GM03348 (cell line): ENCODE data around the gene AMPD3.
"Not testable (repeated sequence)": the region's sequence is repeated elsewhere in the genome, so short reads cannot be mapped to it uniquely, and the experiment has no call there.

Experiments used
- DNase-seq: peaks from one replicate; pipeline ENCODE4 v3.0.0; 2012; ENCODE audit warnings: low spot score

The AMPD3 gene

GRCh38 chr11:10454878-10455631 is at the start of gene AMPD3:
Gene AMPD3 (plus strand): TSS chr11:10455264. CDS start chr11:10461520, 6,256 bp downstream.
- peak; percentile 87 for DNase-seq

GRCh38 chr11:10405865-10406592 is 49.0 kb upstream of the AMPD3 start:
- DNase-seq = peak; percentile 87

GRCh38 chr11:10407055-10407454 is 48.0 kb upstream of the AMPD3 start:
- DNase-seq = no peak

- no peak for DNase-seq
Observed at GRCh38 chr11:10407749-10408685, 47.0 kb upstream of the AMPD3 start.

- no peak for DNase-seq
Observed at GRCh38 chr11:10409207-10409661, 45.8 kb upstream of the AMPD3 start.

- no peak for DNase-seq
Observed at GRCh38 chr11:10410106-10410843, 44.8 kb upstream of the AMPD3 start.

- no peak for DNase-seq
Observed at GRCh38 chr11:10410844-10411200, 44.2 kb upstream of the AMPD3 start.

GRCh38 chr11:10412266-10412665 is 42.8 kb upstream of the AMPD3 start:
- no peak for DNase-seq

- DNase-seq = no peak
Observed at GRCh38 chr11:10413268-10413667, 41.8 kb upstream of the AMPD3 start.

- DNase-seq = no peak
Observed at GRCh38 chr11:10414181-10414580, 40.9 kb upstream of the AMPD3 start.

GRCh38 chr11:10414659-10415058 is 40.4 kb upstream of the AMPD3 start:
- peak; percentile 72 for DNase-seq

- DNase-seq = no peak
Observed at GRCh38 chr11:10415817-10416392, 39.2 kb upstream of the AMPD3 start.

GRCh38 chr11:10418259-10418949 is 36.7 kb upstream of the AMPD3 start:
- peak; percentile 45 for DNase-seq

GRCh38 chr11:10418950-10419310 is 36.1 kb upstream of the AMPD3 start:
- no peak for DNase-seq

- no peak for DNase-seq
Observed at GRCh38 chr11:10426475-10426874, 28.6 kb upstream of the AMPD3 start.

- no peak for DNase-seq
Observed at GRCh38 chr11:10428453-10428852, 26.6 kb upstream of the AMPD3 start.

GRCh38 chr11:10429526-10429925 is 25.5 kb upstream of the AMPD3 start:
- no peak for DNase-seq

GRCh38 chr11:10432493-10432892 is 22.6 kb upstream of the AMPD3 start:
- no peak for DNase-seq

GRCh38 chr11:10432971-10433370 is 22.1 kb upstream of the AMPD3 start:
- DNase-seq = no peak

GRCh38 chr11:10436224-10436623 is 18.8 kb upstream of the AMPD3 start:
- no peak for DNase-seq

- not testable (repeated sequence) for DNase-seq
Observed at GRCh38 chr11:10436683-10437082, 18.4 kb upstream of the AMPD3 start.
